GM18517 (cell line): ENCODE results near the gene RLIM.
"Not testable (repeated sequence)": the region's sequence is repeated elsewhere in the genome, so short reads cannot be mapped to it uniquely, and the experiment has no call there.

Source experiments
- ATAC-seq: cut with Tn5 transposase; IDR thresholded peaks from one replicate; pipeline ENCODE4 v1.9.1; 2021; ENCODE audit warnings: mild to moderate bottlenecking, moderate library complexity; ENCODE audit not compliant: unreplicated experiment

Gene RLIM

GRCh38 chrX:74614093-74614909 is at the start of gene RLIM:
TSS of gene RLIM (minus strand) at chrX:74614624. CDS start at chrX:74595977, 18,647 bp downstream.
- ATAC-seq = peak; percentile 91

- no peak for ATAC-seq
These were observed 41.8 kb upstream of the RLIM start for GRCh38 chrX:74656079-74656745.

- not testable (repeated sequence) for ATAC-seq
These were observed 40.5 kb upstream of the RLIM start for GRCh38 chrX:74654953-74655352.

GRCh38 chrX:74636749-74637314 is 22.4 kb upstream of the RLIM start:
- ATAC-seq = no peak

GRCh38 chrX:74613370-74614092 is 893 bp downstream of the RLIM start:
- no peak for ATAC-seq

GRCh38 chrX:74606799-74607198 is 7.6 kb downstream of the RLIM start:
- no peak for ATAC-seq

GRCh38 chrX:74606342-74606741 is 8.1 kb downstream of the RLIM start:
- no peak for ATAC-seq

- no peak for ATAC-seq
These were observed 11.4 kb downstream of the RLIM start for GRCh38 chrX:74603040-74603439.

GRCh38 chrX:74602142-74602541 is 12.3 kb downstream of the RLIM start:
- ATAC-seq = no peak

- ATAC-seq = no peak
These were observed 20.8 kb downstream of the RLIM start for GRCh38 chrX:74593593-74593992.

- ATAC-seq = no peak
These were observed 28.7 kb downstream of the RLIM start for GRCh38 chrX:74585766-74586165.

- no peak for ATAC-seq
These were observed 34.7 kb downstream of the RLIM start for GRCh38 chrX:74579597-74580198.

GRCh38 chrX:74578137-74578536 is 36.3 kb downstream of the RLIM start:
- no peak for ATAC-seq

- ATAC-seq = no peak
These were observed 57.0 kb downstream of the RLIM start for GRCh38 chrX:74557378-74557777.

GRCh38 chrX:74551934-74552333 is 62.5 kb downstream of the RLIM start:
- no peak for ATAC-seq

GRCh38 chrX:74550295-74550802 is 64.1 kb downstream of the RLIM start:
- peak; percentile 78 for ATAC-seq

GRCh38 chrX:74546984-74547383 is 67.4 kb downstream of the RLIM start:
- no peak for ATAC-seq

- no peak for ATAC-seq
These were observed 68.4 kb downstream of the RLIM start for GRCh38 chrX:74545880-74546523.

- no peak for ATAC-seq
These were observed 73.7 kb downstream of the RLIM start for GRCh38 chrX:74540635-74541249.
